ENCODE measurements around the gene AK2. TPM values are rescaled to one million over a fixed set of nuclear protein-coding genes. Genes with fewer than 3 reads are reported as not detected.

Gene AK2
- total RNA-seq, 1 experiment from 2014 or later = 159 TPM

GRCh38 chr1:33003657-33004056 is 33.0 kb downstream of the AK2 start:
- no peak overlapping the region for H2BK15ac ChIP-seq (ENCODE audit: low read depth, low read length)
- H3K4ac ChIP-seq (ENCODE audit: low read depth, low read length) = no peak overlapping the region
- Mint-ChIP-seq H3K27ac (no peak overlapping the region), H3K36me3 (ENCODE audit: insufficient read depth in 1 of 3, low read depth in 3 of 3) (peaks cover 6 to 18% (median 11%) of the 10 kb centered on the region in 3 experiments; a peak in 6 of 7 replicates), H3K27me3 (ENCODE audit: low read depth) (no peaks in the 10 kb centered on the region; the same call in 1 of the 2 replicates), H3K9me3 (no peaks in the 10 kb centered on the region), H3K4me3 (no peak overlapping the region), H3K4me1 (peaks cover 28 to 33% of the 10 kb centered on the region in 2 experiments)
- H3K9me3 ChIP-seq (ENCODE audit: control insufficient read depth, low read depth, low read length) = no peaks in the 10 kb centered on the region
- TF ChIP-seq CTCF (conservative IDR thresholded peaks at IDR 0.05) = no peak
- H3K14ac ChIP-seq (ENCODE audit: insufficient read depth, low read length) = no peak overlapping the region
- H2BK20ac ChIP-seq (ENCODE audit: low read depth, low read length, poor library complexity, severe bottlenecking) = no peak overlapping the region
- H4K8ac ChIP-seq (replicated peaks; ENCODE audit: insufficient read length, low read depth, low read length) = no peak overlapping the region
- H4K20me1 ChIP-seq (ENCODE audit: control insufficient read depth, insufficient read depth, insufficient read length) = no peaks in the 10 kb centered on the region
- no peak overlapping the region for H4K5ac ChIP-seq (ENCODE audit: insufficient read length, low read depth, low read length)
- DNase-seq = no peak
- no peak overlapping the region for H2BK5ac ChIP-seq (ENCODE audit: insufficient read length, low read length)
- no peak overlapping the region for H2BK12ac ChIP-seq (ENCODE audit: insufficient read length, low read depth, low read length)
- no peak overlapping the region for H3T11ph ChIP-seq (ENCODE audit: low read length)
- H3K79me2 ChIP-seq (ENCODE audit: insufficient read depth, low read length) = no peaks in the 10 kb centered on the region
- no peaks in the 10 kb centered on the region for H3K23me2 ChIP-seq (ENCODE audit: insufficient read length, low read depth, low read length, poor library complexity, severe bottlenecking)
- H3K4me1 ChIP-seq (ENCODE audit: insufficient read depth, low read length) = no peaks in the 10 kb centered on the region
- no peak overlapping the region for H3K23ac ChIP-seq (ENCODE audit: insufficient read length, low read depth, low read length)
- no peak overlapping the region for H3K4me2 ChIP-seq (ENCODE audit: insufficient read depth, insufficient read length, low read length)
- no peak overlapping the region for H4K91ac ChIP-seq (ENCODE audit: insufficient read length, low read depth, low read length)
- no peaks in the 10 kb centered on the region for H3K79me1 ChIP-seq (ENCODE audit: insufficient read depth, low read depth, low read length, poor library complexity, severe bottlenecking)
- WGBS (ENCODE audit: extremely low coverage, insufficient read length, low lambda C conversion rate) = no CpG with 5 or more reads among the region's 4 CpGs
- no peak overlapping the region for H2AFZ ChIP-seq (ENCODE audit: low read length)
- no peak overlapping the region for H2BK120ac ChIP-seq (ENCODE audit: low read depth, low read length, poor library complexity, severe bottlenecking)
- H3K27me3 ChIP-seq (ENCODE audit: insufficient read depth, low read length) = no peaks in the 10 kb centered on the region
- H3K56ac ChIP-seq (ENCODE audit: insufficient read length, low read depth, low read length) = no peak overlapping the region
- H3K27ac ChIP-seq (ENCODE audit: insufficient read length, low read depth, low read length) = no peak overlapping the region
- H3K18ac ChIP-seq (ENCODE audit: insufficient read length, low read depth, low read length) = no peak overlapping the region
- H2AK5ac ChIP-seq (ENCODE audit: insufficient read length, low read length) = no peak overlapping the region
- H3K9ac ChIP-seq (ENCODE audit: extremely low read depth, insufficient read length, low read length) = no peak overlapping the region
